HG02610 (cell line): ENCODE results near the gene RAB3B.
"Not testable (repeated sequence)": the region's sequence is repeated elsewhere in the genome, so short reads cannot be mapped to it uniquely, and the experiment has no call there.

Experiments
- ATAC-seq: cut with Tn5 transposase; IDR thresholded peaks from one replicate; pipeline ENCODE4 v1.9.1; 2021; ENCODE audit warnings: mild to moderate bottlenecking, moderate library complexity; ENCODE audit not compliant: unreplicated experiment

RAB3B gene

DNA sequence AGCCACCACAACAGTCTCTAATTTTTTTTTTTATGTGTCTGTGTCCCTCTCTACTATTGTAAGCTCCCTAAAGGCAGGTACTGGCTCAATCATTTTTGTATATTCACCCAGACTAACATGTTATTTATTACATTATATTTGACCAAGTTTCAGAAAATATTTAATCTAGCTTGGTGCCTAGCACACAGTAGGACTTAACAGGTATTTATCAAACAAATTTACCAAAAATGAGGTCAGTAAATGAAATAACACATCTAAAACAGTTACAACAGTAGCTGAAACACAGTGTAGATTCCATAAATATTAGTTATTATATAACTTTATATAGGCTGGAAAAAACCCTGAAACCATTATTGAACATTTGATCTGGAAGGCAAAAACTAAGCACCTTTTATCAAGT lies 114.7 kb downstream of the RAB3B start:
- no peak for ATAC-seq

DNA sequence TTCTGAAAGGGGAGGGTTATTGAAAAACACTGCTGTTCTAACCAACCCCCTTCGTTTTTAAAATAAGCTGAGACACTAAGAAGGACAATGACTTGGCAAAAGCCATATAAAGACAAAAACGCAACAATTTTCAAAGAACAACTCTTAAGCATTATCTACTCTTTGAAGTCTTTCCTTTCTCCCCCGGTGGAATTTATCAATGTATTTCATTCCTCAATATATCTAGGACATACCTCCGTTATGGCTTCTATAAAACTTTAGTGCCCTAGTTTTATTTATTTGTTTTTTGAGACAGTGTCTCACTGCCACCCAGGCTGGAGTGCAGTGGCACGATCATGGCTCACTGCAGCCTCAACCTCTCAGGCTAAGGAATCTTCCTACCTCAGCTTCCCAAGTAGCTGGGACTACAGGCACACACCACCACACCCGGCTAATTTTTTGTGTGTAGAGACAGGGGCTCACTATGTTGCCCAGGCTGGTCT lies 115.2 kb downstream of the RAB3B start:
- ATAC-seq = no peak

DNA sequence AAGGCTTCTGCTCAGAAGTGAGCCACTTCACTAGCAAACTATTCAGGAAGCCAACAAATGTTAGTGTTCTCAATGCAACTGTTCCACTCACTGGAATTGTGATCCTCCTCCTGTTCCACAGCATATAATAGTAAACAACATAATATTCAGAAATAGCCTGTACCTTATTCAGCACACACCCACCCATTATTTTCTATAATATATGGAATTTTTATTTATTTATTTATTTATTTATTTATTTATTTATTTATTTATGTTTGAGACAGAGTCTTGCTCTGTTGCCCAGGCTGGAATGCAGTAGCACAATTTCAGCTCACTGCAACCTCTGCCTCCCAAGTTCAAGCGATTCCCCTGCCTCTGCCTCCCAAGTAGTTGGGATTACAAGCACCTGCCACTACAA lies 117.2 kb downstream of the RAB3B start:
- not testable (repeated sequence) for ATAC-seq

GRCh38 chr1:51871351-51871975 lies 119.0 kb downstream of the RAB3B start:
- peak; percentile 44 for ATAC-seq

DNA sequence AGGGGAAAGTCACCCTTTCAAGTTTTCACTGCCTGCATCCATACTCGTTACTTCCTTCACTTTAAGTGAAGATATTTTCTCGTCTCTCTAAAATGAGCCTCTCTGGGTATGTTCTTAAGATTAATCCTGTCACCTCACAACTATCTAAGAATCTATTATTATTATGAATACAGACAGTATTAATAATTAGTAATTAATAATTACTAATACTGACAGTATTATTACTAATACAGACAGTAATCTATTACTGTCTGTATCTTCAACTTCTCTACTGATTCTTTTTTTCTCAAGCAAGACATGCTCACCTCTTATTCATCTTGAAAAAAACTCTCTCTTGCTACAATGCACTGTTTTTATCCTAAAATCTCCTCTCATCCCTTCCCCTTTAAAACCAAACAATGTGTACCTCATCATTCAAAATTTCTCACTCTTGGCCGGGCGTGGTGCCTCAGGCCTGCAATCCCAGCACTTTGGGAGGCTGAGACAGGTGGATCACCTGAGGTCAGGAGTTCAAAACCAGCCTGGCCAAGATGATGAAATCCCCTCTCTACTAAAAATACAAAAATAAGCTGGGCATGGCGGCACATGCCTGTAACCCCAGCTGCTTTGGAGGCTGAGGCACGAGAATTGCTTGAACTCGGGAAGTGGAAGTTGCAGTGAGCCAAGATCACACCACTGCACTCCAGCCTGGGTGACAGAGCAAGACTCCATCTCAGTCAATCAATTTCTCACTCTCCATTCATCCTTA lies 119.7 kb downstream of the RAB3B start:
- no peak for ATAC-seq

DNA sequence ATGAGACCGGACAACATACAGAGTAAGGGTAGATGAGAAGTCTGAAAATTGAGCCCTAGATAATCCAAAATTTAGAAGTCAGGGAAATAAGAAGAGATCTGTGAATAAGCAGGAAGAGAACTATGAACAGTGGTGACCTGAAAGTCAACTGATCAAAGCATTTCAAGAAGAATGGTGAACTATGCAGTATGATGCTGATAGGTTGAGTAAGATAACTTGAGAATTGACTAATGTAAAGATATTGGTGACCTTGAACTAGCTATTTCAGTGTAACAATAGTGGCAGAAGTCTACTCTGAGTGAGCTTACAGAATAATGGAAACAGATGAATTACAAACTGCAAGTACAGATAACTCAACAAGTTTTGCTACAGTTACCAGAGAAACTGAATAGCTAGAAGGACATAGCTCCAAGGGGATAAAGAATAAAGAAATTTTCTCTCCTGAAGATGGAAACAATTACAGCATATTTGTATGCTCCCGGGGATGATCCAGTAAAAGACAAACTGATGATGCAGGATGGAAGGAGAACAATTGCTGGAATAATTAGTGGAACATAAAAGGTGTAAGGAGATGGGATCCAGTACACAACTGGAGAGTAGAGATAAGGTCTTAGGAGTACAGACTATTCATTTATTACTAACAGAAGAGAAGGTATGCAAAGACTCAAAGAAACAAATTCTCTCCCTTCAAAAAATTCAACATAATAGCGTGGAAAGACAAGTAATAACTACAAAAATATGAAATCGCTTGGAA lies 122.8 kb downstream of the RAB3B start:
- no peak for ATAC-seq

DNA sequence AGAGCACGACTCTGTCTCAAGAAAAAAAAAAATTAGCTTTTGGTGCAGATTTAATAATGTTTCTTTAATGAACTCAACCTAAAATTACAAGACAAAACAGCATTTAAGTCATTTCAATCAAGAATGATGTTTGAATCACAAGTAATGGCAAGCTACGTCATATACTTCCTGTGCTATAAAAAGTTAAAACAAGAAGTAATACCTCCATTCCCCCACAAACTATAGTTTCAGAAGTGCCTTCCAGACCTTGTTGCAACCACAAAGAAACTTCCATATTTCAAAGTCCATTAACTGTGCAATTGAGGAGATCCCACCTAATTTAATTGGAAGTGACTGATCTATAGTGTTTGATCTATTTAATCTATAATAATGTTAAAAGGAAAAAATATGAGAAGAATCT lies 127.1 kb downstream of the RAB3B start:
- no peak for ATAC-seq

GRCh38 chr1:51861669-51862068 lies 128.8 kb downstream of the RAB3B start:
- no peak for ATAC-seq

- no peak for ATAC-seq
These were observed 130.8 kb downstream of the RAB3B start for GRCh38 chr1:51859735-51860134.

DNA sequence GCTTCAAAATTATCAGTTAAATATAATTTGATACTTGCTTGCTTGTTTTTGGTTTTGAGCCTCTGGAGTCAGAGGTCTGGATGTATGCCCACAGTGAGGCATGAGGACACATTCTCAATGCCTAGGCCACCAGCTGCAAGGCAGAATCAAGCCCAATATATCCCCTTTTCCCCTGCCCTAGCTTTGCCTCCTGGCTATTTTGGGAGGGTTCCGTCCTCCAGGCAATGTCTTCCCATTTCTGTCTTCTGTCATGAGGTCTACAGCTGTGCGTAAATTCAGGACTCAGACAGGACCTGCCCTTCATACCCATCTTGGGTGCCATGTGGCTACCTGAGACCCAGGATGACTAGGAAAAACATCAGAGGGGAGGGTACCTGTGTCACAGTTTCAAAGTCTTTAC lies 131.2 kb downstream of the RAB3B start:
- no peak for ATAC-seq

DNA sequence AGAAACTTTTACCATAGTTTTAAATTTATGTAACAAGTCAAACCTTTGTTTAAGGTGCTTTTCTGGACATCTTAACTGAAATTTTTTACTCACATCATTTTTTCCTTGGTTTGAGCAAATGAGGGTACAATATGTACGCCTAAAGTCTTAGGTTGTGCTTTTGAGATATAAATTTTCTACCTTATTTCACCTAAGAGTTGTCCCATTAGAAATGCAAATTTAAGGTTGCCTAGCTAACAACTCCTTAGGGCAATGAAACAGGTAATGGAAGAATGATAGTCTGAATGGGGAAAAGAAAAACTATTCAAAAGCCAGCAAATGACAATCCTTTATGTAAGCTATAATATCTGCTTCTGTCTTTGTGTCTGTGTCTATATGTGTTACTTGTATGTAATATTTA lies 131.6 kb downstream of the RAB3B start:
- no peak for ATAC-seq
